Limb (tissue), 2 donors: ENCODE measurements around the gene DPY30.
"Not testable (repeated sequence)": the region's sequence is repeated elsewhere in the genome, so short reads cannot be mapped to it uniquely, and the experiment has no call there.

ENCODE experiments used
- DNase-seq, 2 donors: peaks; one replicate each; pipeline ENCODE4 v3.0.0-alpha.2; 2016; ENCODE audit errors: extremely low spot score in 2 of 2

The DPY30 gene

DNA sequence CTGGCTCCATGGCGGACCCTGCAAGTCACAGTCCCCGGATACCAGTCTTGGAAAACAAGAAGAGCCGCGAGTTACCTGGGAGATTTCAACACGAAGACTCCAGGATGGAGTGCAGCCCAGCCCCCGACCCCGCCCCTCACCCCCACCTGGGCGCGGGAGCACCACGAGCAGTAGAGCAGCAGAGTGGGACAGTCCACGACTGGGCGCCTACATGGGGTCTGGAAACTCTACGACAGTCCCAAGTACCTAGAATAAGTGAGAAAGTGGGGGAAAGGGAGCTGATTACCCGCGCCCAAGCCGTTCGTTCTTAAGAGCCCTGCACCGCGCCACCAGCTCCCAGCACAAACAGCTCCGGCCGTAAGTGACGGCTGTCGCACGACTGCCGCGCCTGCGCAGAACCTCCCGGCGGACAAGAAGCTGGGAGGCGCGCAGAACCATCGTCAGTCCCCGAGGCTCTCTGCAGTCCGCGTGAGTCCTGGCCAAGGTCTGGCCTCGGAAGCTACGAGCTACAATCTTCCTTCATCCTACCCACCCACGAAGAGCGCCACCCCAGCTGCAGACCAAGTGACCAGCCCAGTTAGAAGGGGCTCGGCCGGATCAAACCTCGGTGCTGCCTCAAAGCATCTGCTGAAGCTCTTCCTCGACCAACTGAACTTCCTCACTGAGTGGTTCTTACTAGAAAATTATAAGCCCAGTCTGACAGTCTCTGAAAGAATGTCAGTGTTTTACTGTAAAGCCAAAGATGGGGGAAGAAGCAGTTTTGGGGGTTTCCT is at the start of gene DPY30:
Gene DPY30 (minus strand): TSS at position 359 of the 773 bp plus-strand sequence. CDS start 349 bp downstream, at position 10.
- peak; percentile 94 to 95 for DNase-seq

GRCh38 chr2:32074134-32074506 is 34.5 kb upstream of the DPY30 start:
- DNase-seq: no peak

GRCh38 chr2:32067549-32067948 is 27.9 kb upstream of the DPY30 start:
- DNase-seq: no peak

- no peak for DNase-seq
Observed at GRCh38 chr2:32064713-32065112, 25.1 kb upstream of the DPY30 start.

DNA sequence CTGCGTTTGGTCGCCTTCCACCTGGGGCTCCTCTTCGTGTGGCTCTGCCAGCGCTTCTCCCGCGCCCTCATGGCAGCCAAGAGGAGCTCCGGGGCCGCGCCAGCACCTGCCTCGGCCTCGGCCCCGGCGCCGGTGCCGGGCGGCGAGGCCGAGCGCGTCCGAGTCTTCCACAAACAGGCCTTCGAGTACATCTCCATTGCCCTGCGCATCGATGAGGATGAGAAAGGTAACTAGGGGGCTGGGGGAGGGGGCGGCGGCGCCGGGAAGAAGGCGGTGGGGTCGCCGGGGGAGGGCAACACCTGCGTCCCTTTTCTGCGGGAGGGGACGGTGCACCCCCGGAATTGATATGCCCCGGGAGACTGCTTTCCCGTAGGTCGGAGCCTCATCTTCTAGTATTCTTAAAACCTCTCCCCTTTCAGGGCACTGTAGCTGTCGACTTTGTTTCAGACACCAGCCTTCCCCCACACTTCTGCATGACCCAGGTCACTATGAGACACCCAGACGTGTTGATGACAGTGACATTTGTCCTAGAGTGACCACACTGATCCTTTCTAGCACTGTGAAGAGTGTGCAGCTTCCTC is 24.5 kb upstream of the DPY30 start:
- DNase-seq: peak in 1 of 2 donors; percentile 7

DNA sequence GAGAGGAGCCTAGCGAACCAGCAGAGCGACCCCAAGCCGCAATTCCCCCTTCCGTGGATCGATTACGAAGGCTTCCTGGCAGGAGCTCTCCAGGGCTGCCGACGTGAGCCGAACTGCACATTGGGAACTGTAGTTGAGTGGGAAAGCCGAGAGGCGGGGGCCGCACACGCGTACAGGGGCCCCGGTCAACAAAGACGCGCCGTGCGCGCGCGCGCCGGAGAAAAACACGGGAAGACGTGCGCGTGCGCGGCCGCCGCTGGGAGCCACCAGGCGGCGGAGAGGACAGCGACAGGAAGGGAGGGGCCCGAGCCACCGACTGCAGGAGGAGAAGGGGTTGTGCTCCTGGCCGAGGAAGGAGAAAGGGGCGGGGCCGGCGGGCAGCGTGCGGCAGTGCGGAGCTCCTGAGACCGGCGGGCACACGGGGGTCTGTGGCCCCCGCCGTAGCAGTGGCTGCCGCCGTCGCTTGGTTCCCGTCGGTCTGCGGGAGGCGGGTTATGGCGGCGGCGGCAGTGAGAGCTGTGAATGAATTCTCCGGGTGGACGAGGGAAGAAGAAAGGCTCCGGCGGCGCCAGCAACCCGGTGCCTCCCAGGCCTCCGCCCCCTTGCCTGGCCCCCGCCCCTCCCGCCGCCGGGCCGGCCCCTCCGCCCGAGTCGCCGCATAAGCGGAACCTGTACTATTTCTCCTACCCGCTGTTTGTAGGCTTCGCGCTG is 23.9 kb upstream of the DPY30 start, which contains the start of gene SPAST:
Gene SPAST (plus strand): TSS at position 247 of the 711 bp plus-strand sequence. CDS start 276 bp downstream, at position 523.
- DNase-seq: peak; percentile 98

DNA sequence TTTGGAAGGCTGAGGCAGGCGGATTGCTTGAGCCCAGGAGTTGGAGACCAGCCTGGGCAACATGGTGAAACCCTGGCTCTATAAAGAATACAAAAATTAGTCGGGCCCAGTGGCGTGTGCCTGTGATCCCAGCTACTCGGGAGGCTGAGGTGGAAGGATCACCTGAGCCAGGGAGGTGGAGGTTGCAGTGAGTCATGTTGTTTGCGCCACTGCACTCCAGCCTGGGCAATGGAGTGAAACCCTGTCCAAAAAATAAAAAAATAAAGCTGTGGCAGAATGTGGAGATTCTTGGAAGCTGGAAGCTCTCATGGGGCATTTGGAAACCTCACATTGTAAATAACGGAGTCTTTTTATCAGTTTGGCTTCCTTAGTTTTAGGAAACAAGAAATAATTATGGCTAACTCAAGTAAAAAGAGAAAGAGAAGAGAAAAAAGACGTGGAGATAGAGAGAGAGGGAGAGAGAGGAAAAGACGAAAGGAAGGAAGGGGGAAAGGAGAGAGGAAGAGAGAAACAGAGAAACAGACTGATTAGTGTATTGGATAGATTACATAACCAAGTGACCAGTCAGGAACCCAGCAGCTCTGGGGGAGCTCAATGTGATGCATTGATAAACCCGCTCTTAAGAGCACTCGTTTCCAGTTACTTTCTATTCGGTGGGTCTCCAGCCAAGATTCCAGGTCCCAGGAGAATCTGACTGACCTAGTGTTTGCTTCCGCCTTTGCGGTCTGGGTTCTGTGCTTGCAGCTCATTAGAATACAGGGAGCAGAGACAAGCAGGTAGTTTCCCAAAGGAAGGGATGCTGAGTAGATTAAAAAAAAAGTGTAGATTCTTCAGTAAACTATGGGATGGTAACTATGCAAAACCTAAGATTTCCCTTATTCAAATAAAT is 22.6 kb upstream of the DPY30 start:
- DNase-seq: peak; percentile 16 to 60

DNA sequence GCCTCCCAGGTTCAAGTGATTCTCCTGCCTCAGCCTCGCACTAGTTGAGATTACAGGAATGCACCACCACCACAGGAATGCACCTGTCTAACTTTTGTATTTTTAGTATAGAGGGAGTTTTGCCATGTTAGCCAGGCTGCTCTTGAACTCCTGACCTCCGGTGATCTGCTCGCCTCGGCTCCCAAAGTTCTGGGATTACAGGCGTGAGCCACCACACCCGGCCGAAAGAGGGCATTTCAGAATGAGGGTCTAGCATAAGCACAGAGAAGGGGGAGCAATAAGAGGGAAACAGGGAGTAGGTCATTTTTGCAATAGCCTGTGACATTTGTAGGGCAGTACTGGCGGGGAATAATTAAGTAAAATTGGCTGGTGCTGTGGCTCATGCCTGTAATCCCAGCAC is 21.8 kb upstream of the DPY30 start:
- DNase-seq: no peak

DNA sequence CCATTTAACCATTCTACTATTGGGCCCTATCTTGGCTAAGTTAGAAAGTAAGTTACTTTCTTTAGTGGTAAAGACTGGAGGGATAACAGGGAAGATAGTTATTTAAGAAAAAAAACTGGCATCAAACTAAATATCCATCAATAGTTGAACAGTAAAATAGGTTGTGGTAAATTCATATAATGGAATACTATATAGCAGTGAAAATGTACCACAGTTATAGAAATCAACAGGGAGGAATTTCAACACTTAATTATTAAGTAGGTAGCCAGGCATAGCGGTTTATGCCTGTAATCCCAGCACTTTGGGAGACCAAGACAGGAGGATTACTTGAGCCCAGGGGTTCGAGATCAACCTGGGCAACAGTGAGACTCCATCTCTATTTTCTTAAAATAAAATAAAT is 20.7 kb upstream of the DPY30 start:
- DNase-seq: no peak

DNA sequence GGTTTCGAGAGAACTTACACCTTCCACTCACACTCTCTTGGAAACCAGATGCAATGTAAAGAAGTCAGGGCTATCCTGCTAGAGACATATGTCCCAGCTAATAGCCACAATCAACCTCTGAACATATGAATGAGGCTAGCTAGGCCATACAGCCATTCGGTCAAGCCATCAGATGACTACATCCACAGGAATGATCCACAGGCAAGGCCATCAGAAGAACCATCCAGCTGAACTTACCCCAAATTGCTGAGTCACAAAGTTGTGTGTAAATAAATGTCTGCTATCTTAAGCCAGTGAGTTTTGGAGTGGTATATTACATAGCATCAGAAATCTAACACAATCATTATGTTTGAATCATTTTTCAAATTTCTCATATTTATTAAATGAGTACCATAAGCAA is 18.5 kb upstream of the DPY30 start:
- DNase-seq: no peak

- DNase-seq: not testable (repeated sequence)
Observed at GRCh38 chr2:32054583-32054982, 15.0 kb upstream of the DPY30 start.

DNA sequence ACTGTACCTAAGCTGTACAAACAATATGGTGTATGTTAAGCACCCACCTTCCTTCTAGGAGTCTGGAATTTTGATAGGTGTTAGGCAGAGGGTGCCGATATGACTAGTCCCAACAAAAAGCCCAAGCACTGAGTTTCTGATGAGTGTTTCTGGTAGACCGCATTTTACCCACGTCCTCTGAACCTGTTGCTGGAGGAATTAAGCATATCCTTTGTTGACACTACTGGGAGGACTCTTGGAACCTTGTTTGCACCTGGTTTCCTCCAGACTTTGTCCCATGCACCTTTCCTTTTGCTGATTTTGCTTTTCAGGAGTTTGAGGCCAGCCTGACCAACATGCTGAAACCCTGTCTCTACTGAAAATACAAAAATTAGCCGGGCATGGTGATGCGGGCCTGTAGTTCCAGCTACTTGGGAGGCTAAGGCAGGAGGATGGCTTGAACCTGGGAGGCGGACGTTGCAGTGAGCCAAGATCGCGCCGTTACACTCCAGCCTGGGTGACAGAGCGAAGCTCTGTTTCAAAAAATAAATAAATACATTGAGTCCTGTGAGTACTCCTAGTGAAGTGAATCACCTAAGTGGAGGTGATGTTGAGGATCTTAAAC is 12.3 kb upstream of the DPY30 start:
- DNase-seq: no peak

DNA sequence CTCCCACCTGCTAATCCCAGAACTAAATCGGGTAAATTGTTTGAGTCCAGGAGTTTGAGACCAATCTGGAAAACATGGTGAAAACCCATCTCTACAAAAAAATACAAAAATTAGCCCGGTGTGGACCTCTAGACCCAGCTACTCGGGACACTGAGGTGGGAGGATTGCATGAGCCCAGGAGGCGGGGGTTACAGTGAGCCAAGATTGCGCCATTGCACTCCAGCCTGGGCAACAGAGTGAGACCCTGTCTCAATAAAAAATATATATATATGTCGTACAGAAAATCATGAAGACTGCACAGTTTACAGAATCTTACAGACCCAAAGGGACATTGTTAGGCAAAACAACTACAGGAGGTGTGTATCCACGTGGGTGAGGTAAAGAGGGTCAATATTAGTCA is 4.0 kb upstream of the DPY30 start:
- no peak for DNase-seq

DNA sequence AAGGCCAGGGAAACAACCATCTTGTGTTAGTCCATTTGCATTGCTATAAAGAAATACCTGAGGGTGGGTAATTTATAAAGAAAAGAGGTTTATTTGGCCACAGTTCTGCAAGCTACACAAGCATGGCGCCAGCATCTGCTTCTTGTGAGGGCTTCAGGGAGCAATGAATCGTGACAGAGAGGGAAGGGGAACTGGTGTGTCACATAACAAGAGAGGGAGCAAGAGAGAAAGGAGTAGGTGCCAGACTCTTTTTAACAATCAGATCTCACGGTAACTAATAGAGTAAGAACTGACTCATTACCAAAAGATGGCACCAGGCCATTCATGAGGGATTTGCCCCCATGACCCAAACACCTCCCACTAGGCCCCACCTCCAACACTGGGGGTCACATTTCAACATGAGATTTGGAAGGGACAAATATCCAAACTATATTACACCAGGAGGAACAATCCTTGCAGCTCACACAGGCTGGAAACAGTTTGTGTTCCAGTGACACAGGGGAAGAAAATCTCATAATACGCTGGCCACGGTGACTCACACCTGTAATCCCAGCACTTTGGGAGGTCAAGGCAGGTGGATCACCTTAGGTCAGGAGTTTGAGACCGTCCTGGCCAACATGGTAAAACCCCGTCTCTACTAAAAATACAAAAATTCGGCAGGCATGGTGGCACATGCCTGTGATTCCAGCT is 5.3 kb downstream of the DPY30 start:
- not testable (repeated sequence) for DNase-seq

- DNase-seq: not testable (repeated sequence)
Observed at GRCh38 chr2:32018789-32019482, 20.7 kb downstream of the DPY30 start.

DNA sequence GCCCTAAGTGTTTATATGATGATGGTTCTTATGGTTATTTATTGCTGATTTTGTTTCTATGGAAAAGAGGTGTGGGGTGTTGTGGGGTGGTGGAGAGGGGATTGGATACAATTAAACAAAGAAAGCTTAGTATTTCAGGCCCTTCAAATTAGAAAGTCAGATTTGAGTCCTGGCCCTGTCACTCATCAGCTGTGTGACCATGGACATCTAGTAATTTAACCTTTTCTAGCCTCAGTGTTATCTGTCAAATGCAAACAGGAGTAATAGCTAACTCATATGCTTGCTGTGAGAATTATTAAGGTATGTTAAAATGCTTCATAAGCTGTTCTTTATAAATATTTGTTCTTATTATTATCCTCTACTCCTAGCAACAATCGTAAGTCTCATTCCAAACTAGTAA is 26.7 kb downstream of the DPY30 start:
- DNase-seq: no peak

- no peak for DNase-seq
Observed at GRCh38 chr2:32011485-32011960, 28.1 kb downstream of the DPY30 start.

DNA sequence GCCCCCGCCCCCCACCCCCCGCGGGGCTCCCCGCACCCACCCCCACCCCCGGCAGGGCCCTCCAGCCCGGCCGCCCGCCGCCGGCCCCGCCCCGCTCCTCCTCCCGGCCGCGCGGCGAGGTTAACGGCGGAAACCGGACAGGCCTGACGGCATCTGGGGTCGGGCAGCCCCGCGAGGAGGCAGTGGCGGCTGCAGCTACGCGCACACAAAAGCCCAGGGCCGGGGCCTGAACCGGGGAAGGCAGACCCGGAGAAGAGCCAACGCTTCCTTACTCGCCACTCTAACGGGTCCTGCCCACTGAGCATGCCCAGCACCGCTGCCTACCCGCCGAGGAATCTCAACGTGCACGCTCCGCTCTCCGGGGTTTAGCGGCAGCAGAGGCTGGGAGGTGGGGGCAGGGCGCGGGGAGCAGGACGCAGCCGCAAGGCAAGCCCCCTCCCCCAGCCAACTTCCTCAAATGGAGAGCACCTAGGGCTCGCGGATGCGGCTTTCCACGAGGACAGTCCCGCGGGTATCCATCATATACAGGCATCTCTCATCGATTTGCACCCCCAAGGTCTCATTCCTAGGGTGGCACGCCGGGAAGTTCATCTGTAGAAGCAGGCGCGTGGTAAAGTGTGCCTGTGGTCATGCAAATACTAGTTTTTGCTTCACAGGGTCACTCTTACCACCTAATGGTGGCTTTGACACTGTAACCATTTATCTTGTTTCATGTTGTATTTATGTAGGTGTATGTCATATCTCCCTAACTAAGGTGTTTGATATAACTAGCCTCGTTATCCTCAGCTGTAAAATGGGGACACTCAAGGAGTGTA is 28.7 kb downstream of the DPY30 start, which contains the start of gene MEMO1:
Gene MEMO1 (minus strand): TSS at position 339 of the 815 bp plus-strand sequence. CDS start 761 bp downstream, outside the sequence.
- peak; percentile 94 to 97 for DNase-seq

- DNase-seq: peak in 1 of 2 donors; percentile 34
Observed at GRCh38 chr2:32010280-32010669, 29.3 kb downstream of the DPY30 start.
